ENCODE data around the gene CCNJL. TPM values are rescaled to one million over a fixed set of nuclear protein-coding genes. Genes with fewer than 3 reads are reported as not detected.

Gene CCNJL
- total RNA-seq, 2 donors from 2014 or later: 0.26 to 0.66 TPM

DNA sequence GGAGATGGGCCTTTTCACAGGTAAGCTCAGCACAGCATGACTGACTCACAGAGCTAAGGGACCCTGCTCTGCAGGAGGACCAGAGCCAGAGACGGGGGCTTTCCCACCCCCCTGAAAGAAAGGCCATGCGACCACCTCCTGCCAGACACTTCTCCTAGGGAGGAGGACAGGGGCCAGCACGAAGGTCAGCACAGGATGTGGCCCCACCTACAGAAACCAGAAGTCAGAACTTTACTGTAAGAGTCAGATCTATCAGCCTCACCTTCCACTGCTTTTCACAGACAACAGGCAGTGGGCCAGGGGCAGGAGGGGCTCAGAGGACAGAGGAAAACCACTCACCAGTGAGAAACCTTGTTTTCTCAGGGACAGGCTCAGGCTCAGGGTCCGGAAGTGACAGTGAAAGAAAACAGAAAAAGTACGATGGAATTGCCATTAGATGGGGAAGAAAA, 37.9 kb downstream of the CCNJL start:
- 70 to 76% methylated on average over 4 to 5 of the region's 5 CpGs for WGBS, 2 donors
- ATAC-seq: no peak
- no peak overlapping the region for H3K27ac ChIP-seq

GRCh38 chr5:160272889-160273288, 39.5 kb downstream of the CCNJL start:
- Histone ChIP-seq H3K4me3 (no peak overlapping the region), H3K36me3 (replicated peaks in 1 of 2; ENCODE audit: insufficient read depth in 1 of 2, low read depth in 2 of 2) (no peaks in the 10 kb centered on the region), H3K27me3 (no peaks in the 10 kb centered on the region), H3K9me3 (no peaks in the 10 kb centered on the region), H3K27ac (no peak overlapping the region), H3K4me1 (peaks cover 5% of the 10 kb centered on the region)
- no peak for TF ChIP-seq POLR2A (IDR thresholded peaks at IDR 0.05)
- TF ChIP-seq, protein P1, sequence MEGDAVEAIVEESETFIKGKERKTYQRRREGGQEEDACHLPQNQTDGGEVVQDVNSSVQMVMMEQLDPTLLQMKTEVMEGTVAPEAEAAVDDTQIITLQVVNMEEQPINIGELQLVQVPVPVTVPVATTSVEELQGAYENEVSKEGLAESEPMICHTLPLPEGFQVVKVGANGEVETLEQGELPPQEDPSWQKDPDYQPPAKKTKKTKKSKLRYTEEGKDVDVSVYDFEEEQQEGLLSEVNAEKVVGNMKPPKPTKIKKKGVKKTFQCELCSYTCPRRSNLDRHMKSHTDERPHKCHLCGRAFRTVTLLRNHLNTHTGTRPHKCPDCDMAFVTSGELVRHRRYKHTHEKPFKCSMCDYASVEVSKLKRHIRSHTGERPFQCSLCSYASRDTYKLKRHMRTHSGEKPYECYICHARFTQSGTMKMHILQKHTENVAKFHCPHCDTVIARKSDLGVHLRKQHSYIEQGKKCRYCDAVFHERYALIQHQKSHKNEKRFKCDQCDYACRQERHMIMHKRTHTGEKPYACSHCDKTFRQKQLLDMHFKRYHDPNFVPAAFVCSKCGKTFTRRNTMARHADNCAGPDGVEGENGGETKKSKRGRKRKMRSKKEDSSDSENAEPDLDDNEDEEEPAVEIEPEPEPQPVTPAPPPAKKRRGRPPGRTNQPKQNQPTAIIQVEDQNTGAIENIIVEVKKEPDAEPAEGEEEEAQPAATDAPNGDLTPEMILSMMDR (IDR thresholded peaks at IDR 0.05): no peak
- no peak for DNase-seq
- WGBS, 2 donors: 85 to 96% methylated on average over 2 of the region's 2 CpGs
- ATAC-seq: no peak
- intact Hi-C loops (cut with DNase I): no loop called here

More for the DNA sequence above, 37.9 kb downstream of the CCNJL start:
- H3K4me1 ChIP-seq: no peaks in the 10 kb centered on the region
- no peaks in the 10 kb centered on the region for H3K36me3 ChIP-seq (replicated peaks in 1 of 2; ENCODE audit: insufficient read depth in 1 of 2, low read depth in 2 of 2)
- no peak for TF ChIP-seq POLR2A (IDR thresholded peaks at IDR 0.05)
- TF ChIP-seq, protein P1 (IDR thresholded peaks at IDR 0.05): no peak
- no peak for DNase-seq
- no peaks in the 10 kb centered on the region for H3K9me3 ChIP-seq
- no peaks in the 10 kb centered on the region for H3K27me3 ChIP-seq
- H3K4me3 ChIP-seq: no peak overlapping the region
- intact Hi-C loops (cut with DNase I): no loop called here

- DNase-seq (no peak), ATAC-seq (no peak)
- no peaks in the 10 kb centered on the region for H3K27me3 ChIP-seq
- peaks cover 5% of the 10 kb centered on the region for H3K4me1 ChIP-seq
- H3K4me3 ChIP-seq: no peak overlapping the region
- H3K9me3 ChIP-seq: no peaks in the 10 kb centered on the region
- no peaks in the 10 kb centered on the region for H3K36me3 ChIP-seq (replicated peaks in 1 of 2; ENCODE audit: insufficient read depth in 1 of 2, low read depth in 2 of 2)
- intact Hi-C loops (cut with DNase I): no loop called here
- no peak for TF ChIP-seq POLR2A (IDR thresholded peaks at IDR 0.05)
- TF ChIP-seq, protein P1 (IDR thresholded peaks at IDR 0.05): no peak
- no peak overlapping the region for H3K27ac ChIP-seq
- WGBS, 2 donors: 76 to 80% methylated on average over 3 of the region's 3 CpGs
Measured at GRCh38 chr5:160272264-160272663, 40.1 kb downstream of the CCNJL start.

GRCh38 chr5:160271836-160272235, 40.5 kb downstream of the CCNJL start:
- DNase-seq (no peak), ATAC-seq (no peak)
- 55 to 64% methylated on average over 5 to 6 of the region's 6 CpGs for WGBS, 2 donors
- no peak for TF ChIP-seq POLR2A (IDR thresholded peaks at IDR 0.05)
- Histone ChIP-seq H3K4me1 (peaks cover 5% of the 10 kb centered on the region), H3K27me3 (no peaks in the 10 kb centered on the region), H3K36me3 (replicated peaks in 1 of 2; ENCODE audit: insufficient read depth in 1 of 2, low read depth in 2 of 2) (no peaks in the 10 kb centered on the region), H3K27ac (no peak overlapping the region), H3K9me3 (no peaks in the 10 kb centered on the region), H3K4me3 (no peak overlapping the region)
- intact Hi-C loops (cut with DNase I): no loop called here

DNA sequence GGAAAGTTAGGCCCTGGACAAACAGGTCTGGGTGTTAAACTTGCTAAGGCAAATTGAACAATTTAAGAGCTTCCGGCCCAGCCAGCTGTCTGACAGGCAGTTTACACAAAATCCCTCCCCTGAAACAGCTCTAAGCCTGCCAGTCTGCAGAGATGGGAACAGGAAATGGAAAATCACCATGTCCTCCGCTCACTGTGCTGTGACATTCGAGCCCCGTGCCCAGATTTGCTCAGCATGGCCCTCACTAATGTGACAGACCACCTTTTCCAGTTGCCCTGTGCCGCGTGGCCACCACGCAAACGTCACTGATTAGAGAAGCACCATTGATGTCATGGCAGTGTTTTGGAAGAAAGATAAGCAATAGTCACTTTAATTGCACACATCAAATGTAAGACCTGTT, 41.0 kb downstream of the CCNJL start:
- intact Hi-C loops (cut with DNase I): no loop called here
- Histone ChIP-seq H3K36me3 (replicated peaks in 1 of 2; ENCODE audit: insufficient read depth in 1 of 2, low read depth in 2 of 2) (no peaks in the 10 kb centered on the region), H3K4me1 (peaks cover 5% of the 10 kb centered on the region), H3K4me3 (no peak overlapping the region), H3K27ac (no peak overlapping the region), H3K27me3 (no peaks in the 10 kb centered on the region), H3K9me3 (no peaks in the 10 kb centered on the region)
- DNase-seq (no peak), ATAC-seq (no peak)
- 49 to 58% methylated on average over 8 of the region's 8 CpGs for WGBS, 2 donors
- TF ChIP-seq, protein P1 (IDR thresholded peaks at IDR 0.05): no peak
- no peak for TF ChIP-seq POLR2A (IDR thresholded peaks at IDR 0.05)

Data from body of pancreas (tissue), 4 donors.